ENCODE results near the gene ANGPTL2.

DNA sequence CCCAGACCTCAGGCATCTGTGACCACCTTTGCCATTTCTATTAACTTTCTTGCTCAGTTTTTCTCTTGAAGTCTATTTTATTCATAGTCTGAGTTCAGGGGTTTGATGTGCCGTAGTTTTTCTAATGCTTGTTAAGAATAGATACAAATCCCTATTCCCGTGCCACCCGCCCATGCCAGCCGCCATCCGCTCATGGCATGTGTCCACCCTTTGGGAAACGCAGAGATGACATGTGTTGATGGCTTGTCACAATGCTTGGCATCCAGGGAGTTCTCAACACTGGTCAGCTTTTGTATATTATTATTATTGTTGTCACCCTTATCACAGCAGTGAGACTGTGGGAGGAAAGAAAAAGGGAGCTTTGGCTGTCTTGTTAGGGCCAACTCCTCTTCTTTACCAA, 17.3 kb upstream of the ANGPTL2 start:
- TF ChIP-seq, protein P1, sequence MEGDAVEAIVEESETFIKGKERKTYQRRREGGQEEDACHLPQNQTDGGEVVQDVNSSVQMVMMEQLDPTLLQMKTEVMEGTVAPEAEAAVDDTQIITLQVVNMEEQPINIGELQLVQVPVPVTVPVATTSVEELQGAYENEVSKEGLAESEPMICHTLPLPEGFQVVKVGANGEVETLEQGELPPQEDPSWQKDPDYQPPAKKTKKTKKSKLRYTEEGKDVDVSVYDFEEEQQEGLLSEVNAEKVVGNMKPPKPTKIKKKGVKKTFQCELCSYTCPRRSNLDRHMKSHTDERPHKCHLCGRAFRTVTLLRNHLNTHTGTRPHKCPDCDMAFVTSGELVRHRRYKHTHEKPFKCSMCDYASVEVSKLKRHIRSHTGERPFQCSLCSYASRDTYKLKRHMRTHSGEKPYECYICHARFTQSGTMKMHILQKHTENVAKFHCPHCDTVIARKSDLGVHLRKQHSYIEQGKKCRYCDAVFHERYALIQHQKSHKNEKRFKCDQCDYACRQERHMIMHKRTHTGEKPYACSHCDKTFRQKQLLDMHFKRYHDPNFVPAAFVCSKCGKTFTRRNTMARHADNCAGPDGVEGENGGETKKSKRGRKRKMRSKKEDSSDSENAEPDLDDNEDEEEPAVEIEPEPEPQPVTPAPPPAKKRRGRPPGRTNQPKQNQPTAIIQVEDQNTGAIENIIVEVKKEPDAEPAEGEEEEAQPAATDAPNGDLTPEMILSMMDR (IDR thresholded peaks at IDR 0.05; ENCODE audit: low read length), result no peak
- no peak for TF ChIP-seq EZH2 (optimal IDR thresholded peaks at IDR 0.05; ENCODE audit: low read depth, low read length)
